Measurements from ENCODE around the gene ENTREP3.
A peak's percentile ranks its signal among the peaks of the same experiment; 100 is the strongest.

GRCh38 chr1:155241069-155241679 lies 14.1 kb downstream of the ENTREP3 start:
- TF ChIP-seq POLR2A (IDR thresholded peaks at IDR 0.05) (no peak), CTCF (IDR thresholded peaks at IDR 0.05) (no peak), POLR2AphosphoS5 (IDR thresholded peaks at IDR 0.05) (peak; percentile 23 to 70 (median 37))
